Fibroblast of villous mesenchyme (primary cell): ENCODE measurements around the gene NUDT6. TPM values are rescaled to one million over a fixed set of nuclear protein-coding genes. Genes with fewer than 3 reads are reported as not detected.

ENCODE experiments used
- DNase-seq: peaks from one replicate; pipeline ENCODE4 v3.0.0-alpha.2; 2010; ENCODE audit warnings: low read depth
- H3K4me3 ChIP-seq: 2 replicates; pipeline ENCODE4 v1.5.1; 2011; ENCODE audit warnings: low read depth, mild to moderate bottlenecking, low read length
- total RNA-seq: library from RNA; depleted of rRNA; stranded (reverse); fragments of >200 nt; gene quantifications from 2 replicates; pipeline ENCODE4 v1.2.3, GENCODE V29; 2012
- TF ChIP-seq, protein P1 (sequence below): IDR thresholded peaks from 2 replicates; pipeline ENCODE4 v1.5.1; 2012; ENCODE audit warnings: low read depth, mild to moderate bottlenecking, low read length; ENCODE audit not compliant: insufficient read depth

NUDT6 gene
- total RNA-seq, 1 donor = 3.9 TPM

GRCh38 chr4:122906859-122907305 is 15.5 kb downstream of the NUDT6 start:
- TF ChIP-seq, protein P1, sequence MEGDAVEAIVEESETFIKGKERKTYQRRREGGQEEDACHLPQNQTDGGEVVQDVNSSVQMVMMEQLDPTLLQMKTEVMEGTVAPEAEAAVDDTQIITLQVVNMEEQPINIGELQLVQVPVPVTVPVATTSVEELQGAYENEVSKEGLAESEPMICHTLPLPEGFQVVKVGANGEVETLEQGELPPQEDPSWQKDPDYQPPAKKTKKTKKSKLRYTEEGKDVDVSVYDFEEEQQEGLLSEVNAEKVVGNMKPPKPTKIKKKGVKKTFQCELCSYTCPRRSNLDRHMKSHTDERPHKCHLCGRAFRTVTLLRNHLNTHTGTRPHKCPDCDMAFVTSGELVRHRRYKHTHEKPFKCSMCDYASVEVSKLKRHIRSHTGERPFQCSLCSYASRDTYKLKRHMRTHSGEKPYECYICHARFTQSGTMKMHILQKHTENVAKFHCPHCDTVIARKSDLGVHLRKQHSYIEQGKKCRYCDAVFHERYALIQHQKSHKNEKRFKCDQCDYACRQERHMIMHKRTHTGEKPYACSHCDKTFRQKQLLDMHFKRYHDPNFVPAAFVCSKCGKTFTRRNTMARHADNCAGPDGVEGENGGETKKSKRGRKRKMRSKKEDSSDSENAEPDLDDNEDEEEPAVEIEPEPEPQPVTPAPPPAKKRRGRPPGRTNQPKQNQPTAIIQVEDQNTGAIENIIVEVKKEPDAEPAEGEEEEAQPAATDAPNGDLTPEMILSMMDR = no peak
- DNase-seq = no peak
- H3K4me3 ChIP-seq = no peak overlapping the region

- no peak for DNase-seq
- H3K4me3 ChIP-seq = no peak overlapping the region
- TF ChIP-seq, protein P1 = no peak
Observed at GRCh38 chr4:122903766-122904288, 18.6 kb downstream of the NUDT6 start.

- TF ChIP-seq, protein P1 = no peak
- DNase-seq = peak; percentile 59
- H3K4me3 ChIP-seq = no peak overlapping the region
Observed at GRCh38 chr4:122901247-122902010, 21.0 kb downstream of the NUDT6 start.

DNA sequence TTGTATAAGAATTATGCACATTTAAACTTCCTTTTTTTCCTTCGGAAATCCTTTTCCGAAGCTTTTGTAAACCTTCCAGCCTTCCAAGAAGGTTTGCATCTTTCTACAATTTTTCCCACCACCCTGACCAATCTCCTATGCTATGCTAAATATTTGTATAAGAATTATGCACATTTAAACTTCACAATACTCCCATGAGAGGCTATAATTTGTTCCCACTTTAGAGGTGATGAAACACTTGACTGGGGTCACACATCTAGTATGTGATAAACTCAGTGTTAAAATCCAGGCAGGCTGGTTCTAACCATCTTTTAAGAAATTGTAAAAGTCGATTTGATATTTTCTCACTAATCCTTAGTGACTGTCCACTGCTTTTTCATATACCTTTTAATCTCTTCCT is 22.1 kb downstream of the NUDT6 start:
- DNase-seq = peak; percentile 40
- no peak overlapping the region for H3K4me3 ChIP-seq
- TF ChIP-seq, protein P1 = no peak

DNA sequence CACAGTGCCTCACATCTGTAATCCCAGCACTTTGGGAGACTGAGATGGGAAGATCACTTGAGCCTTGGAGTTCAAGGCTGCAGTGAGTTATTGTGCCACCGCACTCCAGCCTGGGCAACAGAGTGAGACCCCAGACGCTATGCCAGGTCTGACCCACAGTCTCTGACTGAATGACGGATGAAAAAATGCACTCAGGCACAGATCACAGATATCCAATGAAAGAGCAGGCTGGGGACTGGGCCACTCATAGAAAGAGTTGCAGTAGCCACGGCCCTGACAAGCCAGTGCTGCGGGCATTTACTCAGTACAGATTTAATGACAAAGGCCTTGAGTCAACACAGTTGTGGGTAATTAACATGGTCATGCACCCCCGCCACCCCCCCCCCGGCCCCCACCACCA is 22.7 kb downstream of the NUDT6 start:
- TF ChIP-seq, protein P1 = no peak
- no peak overlapping the region for H3K4me3 ChIP-seq
- no peak for DNase-seq

GRCh38 chr4:122898370-122899150 is 23.8 kb downstream of the NUDT6 start:
- no peak overlapping the region for H3K4me3 ChIP-seq
- peak; percentile 71 for DNase-seq
- TF ChIP-seq, protein P1 = no peak
